ENCODE data around the gene DPP4.
"Not testable (repeated sequence)": the region's sequence is repeated elsewhere in the genome, so short reads cannot be mapped to it uniquely, and the experiment has no call there.

The DPP4 gene

GRCh38 chr2:161981679-161982250 lies 92.2 kb downstream of the DPP4 start:
- peaks cover 0 to 6% of the 10 kb centered on the region in 2 donors for H3K9me3 Mint-ChIP-seq
- no peak for DNase-seq
- H3K4me1 Mint-ChIP-seq, result peaks cover 60% of the 10 kb centered on the region
- H3K27me3 Mint-ChIP-seq, result no peaks in the 10 kb centered on the region
- peak overlapping the region in 1 of 2 donors; percentile 62 for H3K4me3 Mint-ChIP-seq
- peak overlapping the region; percentile 43 to 77 for H3K27ac Mint-ChIP-seq
- ATAC-seq, result no peak

- H3K27me3 Mint-ChIP-seq, result no peaks in the 10 kb centered on the region
- no peak overlapping the region for H3K4me3 Mint-ChIP-seq
- H3K9me3 Mint-ChIP-seq, result peaks cover 0 to 10% of the 10 kb centered on the region in 2 donors
- peaks cover 65% of the 10 kb centered on the region for H3K4me1 Mint-ChIP-seq
- ATAC-seq (peak; percentile 52), DNase-seq (no peak)
- H3K27ac Mint-ChIP-seq, result peak overlapping the region in 1 of 2 donors; percentile 75
Measured at GRCh38 chr2:161980976-161981375, 93.0 kb downstream of the DPP4 start.

- H3K4me1 Mint-ChIP-seq, result peaks cover 80% of the 10 kb centered on the region
- peaks cover 0 to 14% of the 10 kb centered on the region in 2 donors for H3K9me3 Mint-ChIP-seq
- DNase-seq, result no peak
- peak overlapping the region in 1 of 2 donors; percentile 88 for H3K27ac Mint-ChIP-seq
- no peaks in the 10 kb centered on the region for H3K27me3 Mint-ChIP-seq
- ATAC-seq, result peak; percentile 80
- peak overlapping the region; percentile 33 to 69 for H3K4me3 Mint-ChIP-seq
Measured at GRCh38 chr2:161979490-161979889, 94.5 kb downstream of the DPP4 start.

GRCh38 chr2:161977926-161978325 lies 96.1 kb downstream of the DPP4 start:
- peaks cover 0 to 15% of the 10 kb centered on the region in 2 donors for H3K9me3 Mint-ChIP-seq
- not testable (repeated sequence) for DNase-seq, ATAC-seq, H3K27me3 Mint-ChIP-seq
- peaks cover 87% of the 10 kb centered on the region for H3K4me1 Mint-ChIP-seq
- peak overlapping the region in 1 of 2 donors; percentile 69 for H3K4me3 Mint-ChIP-seq
- H3K27ac Mint-ChIP-seq, result peak overlapping the region in 1 of 2 donors; percentile 96

DNA sequence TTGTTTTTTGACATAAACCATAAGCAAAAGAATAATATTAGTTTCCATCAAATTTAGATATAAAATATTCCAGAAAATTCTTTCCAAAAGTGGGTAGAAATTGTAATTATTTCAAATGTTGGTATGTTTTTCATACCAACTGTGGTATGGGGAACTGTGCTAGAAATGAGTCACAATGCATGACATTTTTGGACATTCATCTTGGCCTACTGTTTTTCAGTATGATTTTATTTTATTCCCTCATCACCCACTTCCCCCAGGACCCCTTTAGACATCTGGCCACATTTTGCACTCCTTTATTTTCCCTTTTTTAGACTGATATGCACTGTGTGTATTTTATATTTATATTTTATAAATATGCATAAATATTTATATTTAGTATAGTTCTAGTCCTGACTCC lies 97.1 kb downstream of the DPP4 start:
- peaks cover 87% of the 10 kb centered on the region for H3K4me1 Mint-ChIP-seq
- H3K27me3 Mint-ChIP-seq, result no peaks in the 10 kb centered on the region
- ATAC-seq (peak; percentile 41), DNase-seq (no peak)
- peaks cover 0 to 19% of the 10 kb centered on the region in 2 donors for H3K9me3 Mint-ChIP-seq
- peak overlapping the region in 1 of 2 donors; percentile 96 for H3K27ac Mint-ChIP-seq
- peak overlapping the region in 1 of 2 donors; percentile 69 for H3K4me3 Mint-ChIP-seq

GRCh38 chr2:161976295-161976694 lies 97.7 kb downstream of the DPP4 start:
- Mint-ChIP-seq H3K27me3 (no peaks in the 10 kb centered on the region), H3K9me3 (peaks cover 0 to 14% of the 10 kb centered on the region in 2 donors), H3K4me3 (peak overlapping the region; percentile 1 to 69), H3K4me1 (peaks cover 86% of the 10 kb centered on the region), H3K27ac (peak overlapping the region in 1 of 2 donors; percentile 91)
- no peak for ATAC-seq
- no peak for DNase-seq

DNA sequence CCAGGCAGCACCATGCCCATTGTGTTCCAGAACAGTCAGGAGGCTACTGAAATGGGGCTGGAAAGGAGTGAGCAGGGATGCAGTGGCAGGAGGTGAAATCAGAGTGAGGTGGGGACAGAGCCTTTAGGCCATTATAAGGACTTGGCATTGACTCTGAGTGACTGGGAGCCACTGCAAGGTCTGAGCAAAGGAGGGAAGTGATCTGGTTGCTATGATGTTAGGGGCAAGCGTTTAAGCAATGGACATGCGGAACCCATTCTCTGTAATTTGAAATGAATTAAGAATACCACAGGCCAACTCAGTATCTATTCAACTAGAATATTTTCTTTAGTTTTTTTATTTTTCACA lies 98.2 kb downstream of the DPP4 start:
- Mint-ChIP-seq H3K27me3 (no peaks in the 10 kb centered on the region), H3K27ac (peak overlapping the region in 1 of 2 donors; percentile 91), H3K9me3 (peaks cover 0 to 16% of the 10 kb centered on the region in 2 donors), H3K4me3 (peak overlapping the region; percentile 0 to 70), H3K4me1 (peaks cover 81% of the 10 kb centered on the region)
- DNase-seq, result no peak
- no peak for ATAC-seq

GRCh38 chr2:161975062-161975812 lies 98.8 kb downstream of the DPP4 start:
- ATAC-seq (no peak), DNase-seq (no peak)
- peaks cover 76% of the 10 kb centered on the region for H3K4me1 Mint-ChIP-seq
- H3K27ac Mint-ChIP-seq, result peak overlapping the region; percentile 22 to 91
- peak overlapping the region; percentile 0 to 70 for H3K4me3 Mint-ChIP-seq
- peaks cover 0 to 18% of the 10 kb centered on the region in 2 donors for H3K9me3 Mint-ChIP-seq
- no peaks in the 10 kb centered on the region for H3K27me3 Mint-ChIP-seq

DNA sequence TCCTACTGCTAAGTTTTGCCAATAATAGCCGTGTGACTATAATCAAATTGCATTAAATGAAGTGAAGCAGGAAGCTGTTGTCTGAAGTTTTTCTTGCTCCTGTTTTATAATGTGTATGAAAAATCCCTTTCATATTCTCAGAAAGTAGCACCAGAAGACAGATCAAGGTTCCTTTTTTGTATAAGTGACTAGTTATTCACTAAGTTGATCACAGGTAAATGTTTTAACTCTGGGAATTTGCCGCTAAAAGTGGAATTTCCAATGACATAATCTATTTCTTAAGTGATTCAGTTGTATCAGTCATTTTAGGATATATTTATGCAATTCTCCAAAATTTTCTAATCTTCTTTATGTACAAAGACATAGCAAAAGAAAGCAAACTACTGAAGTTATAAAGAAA lies 99.6 kb downstream of the DPP4 start:
- ATAC-seq (peak; percentile 11), DNase-seq (no peak)
- Mint-ChIP-seq H3K9me3 (peaks cover 0 to 18% of the 10 kb centered on the region in 2 donors), H3K4me3 (peak overlapping the region in 1 of 2 donors; percentile 32), H3K27ac (peak overlapping the region in 1 of 2 donors; percentile 91), H3K4me1 (peaks cover 70% of the 10 kb centered on the region), H3K27me3 (no peaks in the 10 kb centered on the region)

GRCh38 chr2:161972866-161973265 lies 101.1 kb downstream of the DPP4 start:
- Mint-ChIP-seq H3K27me3 (no peaks in the 10 kb centered on the region), H3K27ac (peak overlapping the region in 1 of 2 donors; percentile 32)

DNA sequence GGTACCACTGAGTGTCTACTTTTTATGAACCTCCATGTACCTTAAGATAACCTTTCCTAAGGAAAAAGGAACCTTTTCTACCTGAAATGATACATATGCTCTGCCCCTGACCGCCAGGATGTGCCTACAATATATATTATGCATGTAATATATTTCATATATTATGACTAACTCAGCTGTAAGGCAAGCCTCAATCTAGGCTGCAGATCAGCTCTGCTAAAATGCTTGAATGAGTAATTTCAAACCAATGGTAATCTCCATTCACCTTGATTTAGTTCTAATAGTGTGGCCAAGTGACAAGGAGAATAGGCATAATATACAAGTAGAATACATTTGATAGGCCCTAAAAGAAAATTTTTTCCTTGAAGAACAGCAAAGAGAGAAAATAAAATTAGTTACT lies 101.8 kb downstream of the DPP4 start:
- Mint-ChIP-seq H3K4me3 (peak overlapping the region in 1 of 2 donors; percentile 62), H3K27ac (no peak overlapping the region), H3K27me3 (no peaks in the 10 kb centered on the region), H3K4me1 (peaks cover 65% of the 10 kb centered on the region), H3K9me3 (peaks cover 0 to 18% of the 10 kb centered on the region in 2 donors)
- ATAC-seq, result peak; percentile 84
- DNase-seq, result no peak

More at GRCh38 chr2:161972866-161973265, 101.1 kb downstream of the DPP4 start:
- peaks cover 0 to 18% of the 10 kb centered on the region in 2 donors for H3K9me3 Mint-ChIP-seq
- H3K4me3 Mint-ChIP-seq, result peak overlapping the region in 1 of 2 donors; percentile 62
- ATAC-seq, result no peak
- no peak for DNase-seq
- H3K4me1 Mint-ChIP-seq, result peaks cover 69% of the 10 kb centered on the region

GRCh38 chr2:161971551-161971950 lies 102.5 kb downstream of the DPP4 start:
- H3K27ac Mint-ChIP-seq, result no peak overlapping the region
- H3K27me3 Mint-ChIP-seq, result no peaks in the 10 kb centered on the region
- no peak for DNase-seq
- ATAC-seq, result no peak
- peaks cover 65% of the 10 kb centered on the region for H3K4me1 Mint-ChIP-seq
- peaks cover 0 to 18% of the 10 kb centered on the region in 2 donors for H3K9me3 Mint-ChIP-seq
- H3K4me3 Mint-ChIP-seq, result no peak overlapping the region

DNA sequence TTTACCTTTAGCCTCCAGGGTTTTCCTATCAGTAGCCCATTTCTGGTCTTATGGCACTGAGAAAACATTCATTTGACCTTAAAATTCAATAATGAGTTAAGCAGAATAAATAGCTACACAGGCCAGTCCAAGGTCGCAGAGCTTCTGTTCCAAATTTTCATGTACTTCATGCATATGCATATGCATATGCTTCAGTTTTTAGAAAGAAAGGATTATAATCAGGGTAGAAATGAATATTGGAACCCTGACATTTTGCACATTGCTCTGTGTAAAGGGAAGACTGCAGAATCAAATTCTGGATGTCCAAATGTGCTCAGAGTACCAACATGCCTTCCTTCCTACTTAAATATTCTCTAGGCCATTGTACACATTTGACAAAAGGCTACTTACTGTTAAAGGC lies 104.9 kb downstream of the DPP4 start:
- ATAC-seq (no peak), DNase-seq (no peak)
- H3K27me3 Mint-ChIP-seq, result no peaks in the 10 kb centered on the region
- H3K4me1 Mint-ChIP-seq, result peaks cover 52% of the 10 kb centered on the region
- H3K9me3 Mint-ChIP-seq, result peaks cover 0 to 9% of the 10 kb centered on the region in 2 donors
- H3K27ac Mint-ChIP-seq, result no peak overlapping the region
- no peak overlapping the region for H3K4me3 Mint-ChIP-seq

DNA sequence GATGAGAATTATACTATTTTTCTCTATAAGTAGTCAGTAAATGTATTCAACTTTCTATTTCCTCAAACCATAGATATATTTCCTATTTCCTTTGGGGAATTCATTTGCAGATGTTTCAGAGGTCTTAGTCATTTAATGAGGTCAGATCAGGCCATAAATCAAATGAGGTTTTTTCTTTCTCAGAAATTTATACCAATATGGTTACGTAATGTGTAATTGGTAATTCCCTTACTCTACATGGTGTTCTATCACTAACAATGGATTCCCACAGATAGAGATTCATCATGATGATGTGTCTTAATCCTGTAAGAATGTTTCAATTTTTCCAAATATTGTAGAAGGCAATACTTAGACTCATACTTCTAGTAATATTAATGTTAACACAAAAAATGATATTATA lies 108.0 kb downstream of the DPP4 start:
- no peak for DNase-seq
- Mint-ChIP-seq H3K4me1 (peaks cover 37% of the 10 kb centered on the region), H3K27me3 (no peaks in the 10 kb centered on the region), H3K27ac (peak overlapping the region in 1 of 2 donors; percentile 61), H3K4me3 (peak overlapping the region in 1 of 2 donors; percentile 22), H3K9me3 (peaks cover 0 to 4% of the 10 kb centered on the region in 2 donors)
- ATAC-seq, result peak; percentile 87

GRCh38 chr2:161964160-161964559 lies 109.9 kb downstream of the DPP4 start:
- Mint-ChIP-seq H3K9me3 (no peaks in the 10 kb centered on the region), H3K4me3 (peak overlapping the region; percentile 3 to 81), H3K27me3 (no peaks in the 10 kb centered on the region), H3K4me1 (peaks cover 46% of the 10 kb centered on the region), H3K27ac (peak overlapping the region in 1 of 2 donors; percentile 83)
- ATAC-seq, result peak; percentile 83
- no peak for DNase-seq

DNA sequence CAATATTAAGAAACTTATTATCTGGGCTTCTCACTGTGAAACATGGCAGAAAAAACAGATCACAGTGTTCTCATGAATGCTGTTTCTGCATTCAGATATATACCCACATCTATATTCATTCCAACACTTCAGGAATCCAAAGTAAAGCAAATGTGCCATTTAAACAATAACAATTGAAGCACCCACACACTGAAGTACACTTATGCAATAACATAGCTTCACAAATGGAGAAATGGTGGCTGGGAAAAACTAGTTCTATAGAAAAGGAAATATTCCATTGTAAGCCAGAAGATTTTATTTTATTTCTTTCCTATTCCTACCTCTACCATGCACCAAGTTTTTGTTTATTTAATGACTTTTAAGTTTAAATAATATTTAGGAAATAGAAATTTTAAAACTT lies 111.9 kb downstream of the DPP4 start:
- Mint-ChIP-seq H3K27me3 (no peaks in the 10 kb centered on the region), H3K27ac (no peak overlapping the region), H3K9me3 (no peaks in the 10 kb centered on the region), H3K4me3 (no peak overlapping the region), H3K4me1 (peaks cover 50% of the 10 kb centered on the region)
- ATAC-seq (no peak), DNase-seq (no peak)

Data from stimulated activated naive CD8-positive, alpha-beta T cell treated with anti-CD3 and anti-CD28 coated beads, Interleukin-15, amount 100 ng/mL, for 72 hours (primary cell).